NCI-H1105 treated with DMSO at 0.1 percent for 48 hours (cell line): ENCODE data around the gene C16orf86.

ENCODE experiments used
- DNase-seq: peaks from one replicate; lab custom pipeline; 2025; lab: John Stamatoyannopoulos, UW

The C16orf86 gene

DNA sequence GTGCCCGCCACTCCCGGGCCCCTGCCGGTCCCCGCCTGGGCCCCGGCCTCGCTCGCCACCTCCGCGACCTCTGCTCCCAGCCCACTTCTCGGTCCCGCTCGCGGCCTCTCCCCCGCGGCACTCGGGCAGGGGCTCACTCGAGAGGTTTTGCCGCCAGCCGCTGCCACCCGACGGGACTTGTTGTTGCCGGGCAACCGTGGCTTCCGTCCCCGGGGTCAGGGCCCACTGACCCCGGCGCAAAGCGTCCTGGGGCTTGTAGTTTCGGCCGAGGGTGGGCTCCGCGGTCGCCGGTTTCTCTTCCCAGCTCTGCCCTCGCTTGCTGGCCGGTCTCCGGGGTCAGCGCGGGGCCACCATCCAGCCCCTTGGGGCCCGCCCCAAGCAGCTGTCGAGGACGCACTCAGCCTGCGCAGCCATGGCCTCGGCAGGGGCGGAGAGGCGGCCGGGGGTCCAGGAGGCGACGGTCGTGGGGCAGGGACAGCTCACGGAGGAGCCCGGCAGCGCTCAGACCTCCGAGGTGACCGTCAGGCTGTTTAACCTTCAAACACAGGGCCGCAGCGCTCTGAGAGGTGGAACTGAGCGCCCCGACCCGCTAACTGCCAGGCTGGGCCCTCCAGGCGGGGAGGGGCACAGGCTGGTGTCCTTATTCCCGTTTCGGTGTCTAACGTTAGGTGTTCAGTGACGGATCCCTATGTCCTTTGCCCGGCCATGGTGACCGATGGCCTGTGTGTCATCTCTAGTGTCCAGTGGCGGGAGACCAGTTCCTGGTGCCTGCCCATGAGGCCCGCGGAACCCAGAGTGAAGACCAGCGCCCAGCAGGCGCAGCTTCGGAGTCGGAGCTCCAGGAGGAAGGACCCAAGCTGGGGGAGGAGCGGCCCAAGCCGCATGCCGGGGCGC is at the start of gene C16orf86, which contains the start of gene ENKD1:
Gene C16orf86 (plus strand): TSS at position 256 of the 894 bp plus-strand sequence. CDS start 157 bp downstream, at position 413.
Gene ENKD1 (minus strand): TSS at position 192 of the 894 bp plus-strand sequence. CDS start 308 bp downstream, outside the sequence.
- DNase-seq = peak; percentile 59

DNA sequence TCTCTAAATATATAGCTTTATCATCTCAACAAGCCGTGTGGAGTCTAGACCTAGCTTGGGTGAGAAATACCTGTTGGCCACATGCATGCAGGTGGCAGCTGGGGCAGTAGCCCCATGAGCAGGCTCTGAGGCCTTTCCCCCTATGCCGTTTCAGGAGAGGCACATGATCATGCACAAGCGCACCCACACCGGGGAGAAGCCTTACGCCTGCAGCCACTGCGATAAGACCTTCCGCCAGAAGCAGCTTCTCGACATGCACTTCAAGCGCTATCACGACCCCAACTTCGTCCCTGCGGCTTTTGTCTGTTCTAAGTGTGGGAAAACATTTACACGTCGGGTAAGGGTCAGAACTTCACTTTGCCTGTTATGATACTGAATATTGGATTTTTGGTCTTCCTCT is 38.4 kb upstream of the C16orf86 start:
- no peak for DNase-seq

DNA sequence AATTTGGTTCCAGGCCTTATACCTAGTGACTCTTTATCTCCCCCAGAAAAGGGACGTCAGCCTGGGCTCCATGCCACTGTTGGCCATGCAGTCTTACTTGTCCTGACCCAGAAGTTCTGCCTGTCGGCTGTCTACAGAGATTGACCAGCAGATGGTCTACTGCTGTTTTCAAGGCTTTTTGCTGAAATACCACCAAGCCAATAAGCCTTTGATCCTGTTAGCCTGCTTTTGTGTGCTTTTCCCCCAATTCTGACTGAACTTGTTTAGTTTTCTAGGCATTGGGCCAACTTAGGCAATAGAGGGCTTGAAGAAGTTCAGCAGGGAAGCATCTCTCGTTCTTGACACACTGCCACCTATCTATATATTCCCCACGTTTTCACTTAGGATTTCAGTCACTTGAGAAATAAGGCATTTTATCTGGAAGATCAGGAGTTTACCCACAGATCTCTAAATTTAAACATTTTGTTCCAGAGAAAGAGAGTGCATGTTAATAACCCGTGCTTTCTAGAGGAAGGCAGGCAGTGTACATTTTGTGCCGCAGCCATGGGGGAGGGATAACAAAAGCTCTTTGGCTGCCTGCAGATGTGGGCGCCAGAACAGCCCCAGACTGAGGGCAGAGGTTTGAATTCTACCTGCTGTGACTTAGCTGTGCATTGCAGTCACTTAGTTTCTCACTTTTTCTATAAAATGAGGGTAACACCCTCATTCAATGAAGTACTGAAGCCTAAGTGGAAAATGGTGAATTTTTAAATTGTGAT is 34.0 kb upstream of the C16orf86 start:
- no peak for DNase-seq

GRCh38 chr16:67636713-67637112 is 29.9 kb upstream of the C16orf86 start:
- no peak for DNase-seq

- no peak for DNase-seq
Measured at GRCh38 chr16:67637625-67638024, 29.0 kb upstream of the C16orf86 start.

- DNase-seq = no peak
Measured at GRCh38 chr16:67641779-67642708, 24.6 kb upstream of the C16orf86 start.

DNA sequence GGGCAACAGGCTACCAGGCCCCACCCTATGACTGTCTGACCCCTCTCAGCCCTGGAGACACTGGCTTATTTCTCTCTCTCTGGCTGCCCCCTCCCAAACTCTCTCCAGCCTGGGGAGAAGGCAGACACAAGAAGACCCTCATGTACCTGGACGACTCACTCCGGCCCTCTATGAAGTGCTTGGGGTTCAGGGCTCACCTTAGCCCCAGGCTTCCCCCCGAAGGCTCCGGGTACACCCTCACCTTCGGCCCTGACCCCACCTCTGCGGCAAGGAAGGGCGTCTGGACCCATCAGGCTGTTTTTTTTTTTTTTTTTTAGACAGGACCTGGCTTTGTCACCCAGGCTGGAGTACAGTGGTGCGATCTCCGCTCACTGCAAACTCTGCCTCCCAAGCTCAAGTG is 22.6 kb upstream of the C16orf86 start:
- DNase-seq = no peak

DNA sequence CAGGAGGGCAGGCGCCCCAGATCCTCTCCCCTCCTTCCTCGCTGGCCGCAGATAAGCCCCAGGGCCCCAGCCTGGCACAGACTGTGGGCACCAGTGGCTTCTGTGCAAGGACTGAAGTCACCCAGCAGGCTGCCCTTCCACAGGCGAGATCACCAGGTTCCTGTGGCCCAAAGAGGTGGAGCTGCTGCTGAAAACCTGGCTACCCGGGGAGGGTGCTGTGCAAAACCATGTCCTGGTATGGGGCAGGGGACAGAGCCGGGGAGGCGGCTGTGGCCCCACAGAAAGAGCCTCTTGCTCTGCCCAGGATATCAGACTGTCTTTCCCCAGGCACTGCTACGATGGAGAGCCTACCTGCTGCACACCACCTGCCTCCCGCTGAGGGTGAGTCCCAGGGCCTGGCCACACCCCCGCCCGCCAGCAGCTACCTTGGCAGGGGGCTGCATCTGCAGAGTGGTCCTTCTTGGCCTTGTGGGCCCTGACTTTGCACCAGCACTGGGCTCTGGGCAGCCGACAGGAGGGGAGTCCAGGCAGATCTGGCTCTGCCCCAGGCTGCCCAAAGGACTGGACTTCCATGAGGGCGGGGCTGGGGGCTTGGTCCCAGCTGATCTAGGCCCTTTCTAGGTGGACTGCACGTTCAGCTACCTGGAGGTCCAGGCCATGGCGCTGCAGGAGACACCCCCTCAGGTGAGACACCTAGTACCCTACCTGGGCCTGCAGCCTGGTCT is 21.1 kb upstream of the C16orf86 start:
- DNase-seq = no peak

DNA sequence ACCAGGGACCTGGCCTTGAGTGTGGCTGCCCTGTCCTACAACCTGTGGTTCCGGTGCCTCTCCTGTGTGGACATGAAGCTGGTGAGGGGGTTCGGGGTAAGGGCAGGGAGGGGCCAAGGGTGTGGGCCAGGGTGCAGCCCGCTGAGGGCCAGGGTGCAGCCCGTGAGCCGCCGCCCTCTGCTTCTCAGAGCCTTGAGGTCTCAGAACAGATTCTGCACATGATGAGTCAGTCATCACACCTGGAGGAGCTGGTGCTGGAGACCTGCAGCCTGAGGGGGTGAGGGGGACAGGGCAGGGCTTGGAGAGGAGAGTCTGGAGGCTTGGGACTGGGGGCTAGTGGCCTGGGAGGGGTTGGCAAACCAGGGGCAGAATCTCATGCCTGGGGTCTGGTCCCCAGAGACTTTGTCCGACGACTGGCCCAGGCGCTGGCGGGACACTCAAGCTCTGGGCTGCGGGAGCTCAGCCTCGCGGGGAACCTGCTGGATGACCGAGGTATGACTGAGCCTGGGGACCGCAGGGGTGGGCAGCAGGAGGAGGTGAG is 19.4 kb upstream of the C16orf86 start:
- no peak for DNase-seq

GRCh38 chr16:67647681-67648080 is 18.9 kb upstream of the C16orf86 start:
- DNase-seq = no peak

GRCh38 chr16:67648088-67648763 is 18.4 kb upstream of the C16orf86 start:
- no peak for DNase-seq

DNA sequence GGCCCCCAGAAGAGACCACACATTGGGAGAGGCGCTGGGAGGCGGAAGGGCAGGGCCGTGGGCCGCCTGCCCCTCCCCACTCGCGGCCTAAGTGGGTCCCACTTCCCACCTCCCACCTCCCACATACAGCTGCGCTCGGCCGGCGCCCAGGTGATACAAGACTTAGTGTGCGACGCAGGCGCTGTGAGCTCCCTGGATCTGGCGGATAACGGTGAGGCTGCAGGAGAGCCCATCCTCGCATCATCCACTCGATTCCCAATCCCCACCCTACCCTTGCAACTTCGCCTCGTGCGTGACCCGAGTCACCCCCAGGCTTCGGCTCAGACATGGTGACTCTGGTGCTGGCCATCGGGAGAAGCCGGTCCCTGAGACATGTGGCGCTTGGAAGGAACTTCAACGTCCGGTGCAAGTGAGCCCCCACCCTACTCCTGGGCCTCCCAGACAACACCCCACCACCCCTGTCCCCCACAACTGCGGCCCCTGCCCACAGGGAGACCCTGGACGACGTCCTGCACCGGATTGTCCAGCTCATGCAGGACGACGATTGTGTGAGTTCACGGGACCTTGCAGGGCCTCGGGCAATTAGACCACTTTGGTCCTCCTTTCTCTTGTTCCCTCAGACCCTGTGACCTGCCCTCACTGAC is 17.7 kb upstream of the C16orf86 start:
- DNase-seq = no peak

DNA sequence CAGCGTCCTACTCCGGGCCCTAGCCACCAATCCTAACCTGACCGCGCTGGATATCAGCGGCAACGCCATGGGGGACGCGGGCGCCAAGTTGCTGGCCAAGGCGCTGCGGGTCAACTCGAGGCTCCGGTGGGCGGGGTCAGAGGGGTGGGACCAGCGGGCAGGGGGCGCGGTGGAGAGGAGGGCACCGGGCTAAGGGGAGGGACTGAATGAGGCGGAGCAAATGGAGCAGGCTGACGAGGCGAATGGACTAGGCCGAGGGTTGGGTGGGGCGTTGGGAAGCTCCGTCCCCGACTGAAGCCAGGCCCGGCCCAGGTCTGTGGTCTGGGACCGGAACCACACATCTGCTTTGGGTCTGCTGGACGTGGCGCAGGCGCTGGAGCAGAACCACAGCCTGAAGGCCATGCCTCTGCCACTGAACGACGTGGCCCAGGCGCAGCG is 17.1 kb upstream of the C16orf86 start:
- no peak for DNase-seq

DNA sequence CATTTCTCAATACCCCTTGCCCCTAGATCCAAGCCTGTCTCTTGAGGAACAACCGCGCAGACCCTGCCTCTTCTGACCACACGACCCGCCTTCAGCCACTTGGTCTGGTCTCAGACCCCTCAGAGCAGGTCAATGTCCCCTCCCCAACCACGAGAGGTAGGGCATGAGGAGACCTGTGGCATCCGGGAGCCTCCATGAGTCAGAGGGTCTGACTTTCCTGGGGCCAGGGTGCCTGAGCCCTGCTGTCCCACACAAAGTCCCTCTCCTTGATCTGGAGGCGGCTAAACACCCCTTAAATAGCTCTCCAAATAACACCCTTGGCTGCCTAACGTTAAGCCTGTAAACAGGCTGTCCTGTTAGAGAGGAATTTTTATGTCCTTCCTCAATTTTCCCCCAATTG is 16.6 kb upstream of the C16orf86 start:
- DNase-seq = no peak

DNA sequence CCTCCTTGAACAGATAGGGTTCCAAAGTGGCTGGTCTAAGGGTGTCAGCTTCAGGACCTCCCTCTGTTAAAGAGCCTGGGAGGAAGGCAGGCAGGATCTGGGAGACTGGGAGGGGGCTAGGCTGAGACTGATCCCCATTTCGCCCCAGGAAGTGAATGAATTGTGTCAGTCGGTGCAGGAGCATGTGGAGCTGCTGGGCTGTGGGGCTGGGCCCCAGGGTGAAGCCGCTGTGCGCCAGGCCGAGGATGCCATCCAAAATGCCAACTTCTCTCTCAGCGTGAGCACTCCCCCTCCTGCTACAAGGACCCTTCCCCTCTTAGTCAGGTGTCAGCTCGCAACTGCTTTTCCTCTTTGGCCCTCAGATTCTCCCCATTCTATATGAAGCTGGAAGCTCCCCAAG is 15.6 kb upstream of the C16orf86 start:
- DNase-seq = no peak

DNA sequence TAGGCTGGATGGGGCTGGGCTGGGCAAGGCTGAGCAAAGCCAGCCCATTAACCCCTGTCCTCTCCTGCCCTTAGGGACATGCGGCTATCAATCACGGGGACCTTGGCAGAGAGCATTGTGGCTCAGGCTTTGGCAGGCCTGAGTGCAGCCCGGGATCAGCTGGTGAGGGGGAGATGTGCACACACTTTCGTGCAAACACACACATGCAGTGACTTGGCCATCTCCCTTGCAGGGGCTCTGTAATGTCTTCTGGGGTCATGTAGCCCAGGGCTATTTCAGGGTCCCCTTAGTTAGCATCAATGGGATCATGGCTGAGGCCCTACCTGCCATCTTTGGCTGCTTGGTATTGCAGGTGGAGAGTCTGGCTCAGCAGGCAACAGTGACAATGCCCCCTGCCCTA is 14.8 kb upstream of the C16orf86 start:
- no peak for DNase-seq

DNA sequence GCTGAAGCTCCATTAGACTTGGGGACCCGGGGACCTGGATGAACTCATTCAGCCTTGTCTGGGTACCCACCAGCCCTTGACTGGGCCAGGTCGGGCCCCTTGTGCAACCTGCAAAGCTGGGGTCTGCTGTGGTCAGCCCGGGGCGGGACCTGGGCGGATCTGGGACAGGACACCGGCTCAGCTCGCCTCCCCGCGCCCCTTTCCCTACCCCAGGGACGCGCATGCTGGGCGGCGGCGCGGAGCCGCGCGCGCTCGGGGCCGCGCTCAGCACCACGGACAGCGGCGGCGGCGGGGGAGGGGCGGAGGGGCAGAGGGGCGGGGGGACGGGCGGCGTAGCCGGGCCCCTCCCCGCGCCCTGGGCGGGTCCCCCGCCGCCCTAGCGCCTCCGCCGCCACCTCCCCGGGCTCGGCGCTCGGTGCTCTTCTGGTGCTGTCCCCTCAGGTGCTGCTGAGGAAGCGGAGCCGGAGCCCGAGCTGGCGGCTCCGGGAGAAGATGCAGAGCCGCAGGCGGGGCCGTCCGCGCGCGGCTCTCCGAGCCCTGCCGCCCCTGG is 14.0 kb upstream of the C16orf86 start:
- DNase-seq = no peak

GRCh38 chr16:67653128-67653788 is 13.4 kb upstream of the C16orf86 start:
- no peak for DNase-seq
